Measurements from ENCODE around the gene KIAA1217.

Gene KIAA1217

DNA sequence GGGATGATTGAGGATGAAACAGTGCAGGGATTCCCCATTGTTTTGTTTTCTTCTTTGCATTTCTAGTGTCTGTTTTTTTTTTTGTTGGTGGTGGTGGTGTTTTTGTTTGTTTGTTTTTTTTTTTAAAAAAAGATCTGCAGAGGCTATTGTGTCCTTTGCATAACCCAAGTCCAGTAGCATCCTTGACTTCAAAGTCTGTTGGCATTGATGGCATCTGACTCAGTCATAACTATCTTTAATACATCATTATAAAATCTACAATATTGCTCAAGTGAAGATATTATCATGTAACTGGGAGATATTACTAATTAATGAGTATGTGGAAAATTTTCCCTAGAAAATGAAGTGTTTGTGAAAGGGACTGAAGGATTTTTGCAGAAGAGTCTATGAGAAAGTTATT is 70.2 kb downstream of the KIAA1217 start:
- no peak for DNase-seq (ENCODE audit: low read depth in 2 of 2, low spot score in 1 of 2)

DNA sequence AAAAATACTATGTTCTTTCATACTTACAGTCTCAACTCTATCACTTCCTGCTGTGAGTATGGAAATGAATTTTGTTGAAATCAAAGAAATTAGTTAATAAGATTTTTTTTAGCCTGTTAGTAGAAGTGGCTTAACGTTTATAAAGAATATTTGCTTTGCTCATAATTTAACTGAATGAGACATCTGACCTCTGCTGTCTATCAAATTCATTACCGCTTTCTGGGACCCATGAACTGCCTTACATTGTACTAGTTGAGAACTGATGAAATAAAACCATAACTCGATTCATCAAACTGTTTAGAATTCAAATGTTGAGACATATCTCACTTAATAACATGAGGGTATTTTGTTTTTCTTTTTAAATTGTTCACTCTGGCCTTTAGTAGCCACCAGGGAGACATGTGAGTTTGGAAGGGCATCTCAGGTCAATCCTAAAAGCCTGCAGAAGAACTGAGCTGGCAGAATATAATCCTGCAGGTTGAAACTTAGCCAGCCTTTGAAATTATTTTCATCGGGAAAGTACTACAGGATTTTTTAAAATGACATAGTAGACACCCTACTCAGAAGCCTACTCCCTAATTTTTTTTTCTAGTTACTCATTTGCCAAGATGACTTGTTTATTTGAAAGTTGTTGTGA is 78.7 kb downstream of the KIAA1217 start:
- no peak for DNase-seq (ENCODE audit: low read depth in 2 of 2, low spot score in 1 of 2)

GRCh38 chr10:24288581-24288980 is 79.6 kb downstream of the KIAA1217 start:
- no peak for DNase-seq (ENCODE audit: low read depth in 2 of 2, low spot score in 1 of 2)

DNA sequence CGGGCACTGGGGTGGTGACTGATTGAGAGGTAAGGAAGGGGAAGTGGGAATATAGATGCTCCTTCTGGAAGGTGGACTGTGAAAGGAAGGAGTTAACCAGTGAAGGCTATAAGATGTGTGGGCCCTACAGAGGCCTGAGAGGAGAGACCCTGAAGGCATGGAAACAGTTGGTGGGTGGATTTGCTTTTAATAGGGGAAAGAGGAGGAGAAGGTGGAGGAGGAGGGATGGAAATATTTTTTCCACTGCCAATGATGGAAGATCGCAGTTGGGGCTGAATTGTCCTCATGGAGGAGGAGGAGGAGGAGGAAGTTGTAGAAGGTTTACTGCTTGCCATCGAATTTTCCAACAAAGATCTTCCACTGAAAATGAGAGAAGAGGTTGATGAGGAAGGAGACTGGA is 80.3 kb downstream of the KIAA1217 start:
- no peak for DNase-seq (ENCODE audit: low read depth in 2 of 2, low spot score in 1 of 2)

- no peak for DNase-seq (ENCODE audit: low read depth in 2 of 2, low spot score in 1 of 2)
Measured at GRCh38 chr10:24292304-24293293, 83.7 kb downstream of the KIAA1217 start.

DNA sequence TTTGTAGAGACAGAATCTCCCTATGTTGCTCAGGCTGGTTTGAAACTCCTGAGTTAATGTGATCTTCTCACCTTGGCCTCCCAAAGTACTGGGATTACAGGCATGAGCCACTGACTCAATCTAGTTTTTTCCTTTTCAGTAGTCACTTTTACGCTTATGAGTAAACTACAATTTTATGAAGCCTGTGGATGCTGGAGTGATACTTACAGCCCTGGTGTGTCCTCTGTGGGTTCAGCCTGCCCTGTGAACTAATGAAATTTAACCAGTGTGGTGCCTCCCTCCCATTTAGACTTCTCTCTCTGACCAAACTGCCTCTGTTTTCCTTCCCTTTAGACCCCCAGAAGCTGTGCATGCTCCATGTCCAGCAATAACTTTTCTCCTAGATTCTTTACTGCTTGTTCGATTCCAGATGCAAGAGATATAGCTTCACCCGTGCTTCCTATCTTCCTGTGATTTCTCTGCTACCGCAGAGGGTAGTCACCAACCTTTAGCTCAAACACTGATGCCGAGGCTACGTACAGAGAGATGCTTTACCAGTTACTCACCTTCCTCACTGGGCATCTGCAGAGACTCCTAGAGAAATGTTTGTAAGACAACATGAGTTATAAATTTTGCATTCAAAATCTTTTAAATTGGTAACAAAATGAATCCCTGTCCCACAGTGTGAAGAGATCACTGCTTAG is 90.8 kb downstream of the KIAA1217 start:
- no peak for DNase-seq (ENCODE audit: low read depth in 2 of 2, low spot score in 1 of 2)

GRCh38 chr10:24303522-24304310 is 94.8 kb downstream of the KIAA1217 start:
- DNase-seq (ENCODE audit: low read depth in 2 of 2, low spot score in 1 of 2) = no peak

GRCh38 chr10:24305551-24306506 is 96.9 kb downstream of the KIAA1217 start:
- no peak for DNase-seq (ENCODE audit: low read depth in 2 of 2, low spot score in 1 of 2)

- DNase-seq (ENCODE audit: low read depth in 2 of 2, low spot score in 1 of 2) = no peak
Measured at GRCh38 chr10:24306507-24306875, 97.6 kb downstream of the KIAA1217 start.

GRCh38 chr10:24307116-24307515 is 98.2 kb downstream of the KIAA1217 start:
- DNase-seq (ENCODE audit: low read depth in 2 of 2, low spot score in 1 of 2) = no peak

DNA sequence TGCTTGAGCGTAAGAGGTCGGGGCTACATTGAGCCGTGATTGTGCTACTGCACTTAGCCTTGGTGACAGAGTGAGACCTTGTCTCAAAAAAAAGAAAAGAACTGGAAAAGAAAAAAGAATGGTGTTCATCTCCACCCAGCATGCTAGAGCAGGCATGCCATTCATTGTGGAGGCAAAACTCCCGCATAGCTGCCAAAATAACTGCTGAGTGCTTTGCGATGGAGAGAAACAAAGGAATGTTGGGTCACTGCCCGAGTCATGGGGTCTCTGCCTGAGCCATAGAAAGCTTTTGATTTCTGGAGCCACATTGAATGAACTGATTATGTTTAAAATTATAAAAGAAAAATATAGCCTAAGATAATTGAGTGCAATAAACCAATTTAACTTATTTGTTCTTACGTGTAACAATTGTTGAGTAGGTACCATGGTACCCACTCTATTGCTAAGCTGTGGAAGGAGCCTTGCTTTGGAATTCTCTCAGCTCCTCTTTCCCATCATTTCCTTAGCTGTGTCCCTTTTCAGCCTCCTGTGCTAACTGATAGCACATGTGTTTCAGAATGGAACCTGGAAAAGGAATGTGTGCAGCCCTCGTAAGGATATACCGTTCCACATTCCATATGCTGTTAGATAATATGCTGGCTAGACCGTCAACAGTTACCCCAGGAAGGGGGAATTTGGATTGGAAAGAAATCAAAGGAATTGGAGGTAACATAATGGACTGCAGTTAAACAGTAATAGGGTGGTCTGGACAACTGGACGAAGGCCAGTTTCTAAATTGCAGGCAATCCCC is 99.0 kb downstream of the KIAA1217 start:
- no peak for DNase-seq (ENCODE audit: low read depth in 2 of 2, low spot score in 1 of 2)

GRCh38 chr10:24310104-24310503 is 101.2 kb downstream of the KIAA1217 start:
- no peak for DNase-seq (ENCODE audit: low read depth in 2 of 2, low spot score in 1 of 2)

DNA sequence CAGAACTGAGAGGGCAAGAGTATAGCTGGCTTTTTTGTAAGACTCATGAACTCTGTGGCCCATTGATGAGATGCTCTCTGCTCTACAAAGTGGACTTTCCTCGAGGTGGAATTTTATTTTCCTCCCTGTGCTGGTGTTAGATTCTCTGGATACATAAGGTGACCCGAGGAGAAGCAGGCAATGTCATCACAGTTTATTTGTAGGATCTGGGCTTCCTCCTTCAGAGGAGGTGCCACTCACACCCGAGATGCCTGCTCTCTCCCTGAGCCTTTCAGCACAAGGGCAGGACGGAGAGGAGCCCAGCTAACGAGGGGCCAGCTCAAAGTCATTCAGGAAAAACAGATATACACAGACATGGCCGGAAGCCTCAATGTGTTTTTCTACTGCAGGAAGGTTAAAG is 103.0 kb downstream of the KIAA1217 start:
- DNase-seq (ENCODE audit: low read depth in 2 of 2, low spot score in 1 of 2) = no peak

GRCh38 chr10:24313283-24313682 is 104.3 kb downstream of the KIAA1217 start:
- no peak for DNase-seq (ENCODE audit: low read depth in 2 of 2, low spot score in 1 of 2)

GRCh38 chr10:24315211-24315610 is 106.3 kb downstream of the KIAA1217 start:
- DNase-seq (ENCODE audit: low read depth in 2 of 2, low spot score in 1 of 2) = no peak

DNA sequence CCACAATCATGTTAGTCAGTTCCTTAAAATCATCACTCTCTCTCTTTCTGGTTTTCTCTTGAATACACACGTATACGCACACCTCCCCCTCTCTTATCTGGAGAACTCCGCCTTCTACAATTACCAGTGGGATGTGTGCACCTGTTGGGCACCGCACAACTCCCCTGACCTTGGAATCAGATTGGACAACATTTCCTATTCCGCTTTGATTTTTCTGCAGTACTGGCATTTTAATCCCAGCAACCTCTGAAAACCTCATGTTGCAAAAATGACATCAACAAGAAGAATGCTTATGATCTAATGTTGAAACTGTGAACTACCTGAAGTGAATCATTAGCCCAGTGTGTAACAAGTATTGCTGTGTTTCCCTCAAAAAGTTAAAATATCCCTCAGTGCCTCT is 109.6 kb downstream of the KIAA1217 start:
- DNase-seq (ENCODE audit: low read depth in 2 of 2, low spot score in 1 of 2) = no peak

DNA sequence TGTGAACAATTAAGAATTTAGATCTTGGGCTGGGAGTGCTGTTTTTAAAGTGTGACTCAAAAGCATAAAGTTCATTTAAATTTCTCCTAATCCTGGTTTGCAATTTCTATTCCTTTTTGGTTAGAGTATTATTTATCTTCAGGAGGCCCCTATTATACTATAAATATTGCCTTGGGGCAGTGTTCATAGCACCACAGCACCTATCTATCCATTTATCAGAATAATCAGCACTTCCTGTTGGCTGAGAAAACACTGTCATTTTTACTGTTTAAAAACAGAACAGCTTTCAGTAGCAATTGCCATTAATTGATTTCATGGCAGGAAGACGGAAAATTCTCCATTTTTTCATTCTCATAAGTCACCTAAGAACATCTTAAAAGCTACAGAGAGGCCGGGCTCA is 111.4 kb downstream of the KIAA1217 start:
- DNase-seq (ENCODE audit: low read depth in 2 of 2, low spot score in 1 of 2) = no peak

DNA sequence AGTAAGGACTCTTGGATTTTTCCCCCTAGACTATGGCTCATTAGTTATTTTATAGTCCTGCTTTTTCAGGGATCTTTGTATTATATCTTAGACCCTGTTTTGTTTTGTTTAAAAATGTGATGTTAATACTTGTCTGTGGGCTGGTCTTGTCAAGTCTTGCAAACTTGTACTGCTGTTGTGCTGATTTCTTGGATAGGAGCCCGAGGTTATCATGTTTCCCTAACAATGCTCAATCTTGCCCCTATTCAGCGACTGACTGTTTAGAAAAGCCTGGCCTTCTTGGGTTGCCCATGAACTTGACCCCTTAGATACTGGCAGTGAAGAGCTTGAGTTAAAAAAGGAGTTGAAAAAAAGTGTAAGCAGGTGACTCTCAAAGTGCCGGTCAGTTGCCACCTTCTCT is 115.7 kb downstream of the KIAA1217 start:
- no peak for DNase-seq (ENCODE audit: low read depth in 2 of 2, low spot score in 1 of 2)

DNA sequence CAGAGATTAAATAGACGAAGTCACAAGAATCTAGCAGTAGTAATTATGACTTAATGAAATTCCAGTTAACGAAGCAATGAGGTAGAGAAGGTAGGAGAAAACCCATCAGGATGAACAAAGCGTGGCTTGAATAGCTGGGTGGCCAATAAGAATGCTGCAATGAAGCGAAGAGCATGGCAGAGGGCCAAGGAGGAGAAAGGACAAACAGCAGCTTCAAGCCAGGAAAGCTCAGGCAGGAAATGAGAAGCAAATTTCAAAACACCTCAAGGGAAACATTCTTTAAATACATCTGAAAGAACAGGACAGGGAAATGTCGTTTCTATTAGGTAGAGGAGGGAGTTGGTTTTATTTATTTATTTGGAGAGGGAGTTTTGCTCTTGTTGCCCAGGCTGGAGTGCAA is 122.5 kb downstream of the KIAA1217 start:
- no peak for DNase-seq (ENCODE audit: low read depth in 2 of 2, low spot score in 1 of 2)

Measured in stimulated activated CD8-positive, alpha-beta memory T cell treated with anti-CD3 and anti-CD28 coated beads, Interleukin-4, amount 100 ng/mL, for 4 hours (primary cell).